ENCODE results near the gene DEXI.

GRCh38 chr16:10961231-10961630, 19.0 kb upstream of the DEXI start:
- TF ChIP-seq CTCF (IDR thresholded peaks at IDR 0.05; ENCODE audit: insufficient read depth, low read length, poor library complexity, severe bottlenecking) (no peak), EZH2phosphoT487 (conservative IDR thresholded peaks at IDR 0.05; ENCODE audit: low read length) (no peak)
